Fibroblast of lung (primary cell): Measurements from ENCODE around the gene PCBP3. TPM values are rescaled to one million over a fixed set of nuclear protein-coding genes. Genes with fewer than 3 reads are reported as not detected.

Experiments
- DNase-seq, 2 donors: peaks; one replicate each; pipeline versions ENCODE4 v3.0.0 to v3.0.0-alpha.2; 2010; ENCODE audit warnings: low read depth in 2 of 2
- H2AFZ ChIP-seq: 2 replicates; pipeline ENCODE4 v1.5.1; 2012; ENCODE audit warnings: low read length, control low read depth, inconsistent platforms
- H3K27ac ChIP-seq: 2 replicates; pipeline ENCODE4 v1.5.1; 2011; ENCODE audit warnings: low read length, control low read depth; ENCODE audit not compliant: insufficient read depth
- H3K27me3 ChIP-seq: 2 replicates; pipeline ENCODE4 v1.5.1; 2011; ENCODE audit warnings: mild to moderate bottlenecking, low read length; ENCODE audit not compliant: control insufficient read depth, insufficient read depth
- H3K36me3 ChIP-seq: 2 replicates; pipeline ENCODE4 v1.5.1; 2011; ENCODE audit warnings: low read length; ENCODE audit not compliant: control insufficient read depth, insufficient read depth
- H3K4me1 ChIP-seq: 2 replicates; pipeline ENCODE4 v1.5.1; 2011; ENCODE audit warnings: low read length; ENCODE audit not compliant: control insufficient read depth, insufficient read depth; ENCODE audit errors: extremely low read depth
- H3K4me2 ChIP-seq: 2 replicates; pipeline ENCODE4 v1.5.1; 2011; ENCODE audit warnings: low read length, control low read depth; ENCODE audit not compliant: insufficient read depth; ENCODE audit errors: extremely low read depth
- H3K4me3 ChIP-seq, 4 experiments: fragments of 200-600 bp in 1 of 4; sonication (generic) in 1 of 4; replicated peaks in 1 of 4; 2 replicates each; pipeline ENCODE4 v1.5.1; 2011 to 2016; ENCODE audit warnings: low read length in 4 of 4, low read depth in 3 of 4, mild to moderate bottlenecking in 3 of 4, control low read depth in 2 of 4, inconsistent platforms in 1 of 4, mixed read lengths in 1 of 4; ENCODE audit not compliant: insufficient read depth in 1 of 4; ENCODE audit errors: control extremely low read depth in 1 of 4
- H3K79me2 ChIP-seq: 2 replicates; pipeline ENCODE4 v1.5.1; 2012; ENCODE audit warnings: mild to moderate bottlenecking, low read length, inconsistent platforms; ENCODE audit not compliant: control insufficient read depth, insufficient read depth
- H3K9ac ChIP-seq: 2 replicates; pipeline ENCODE4 v1.5.1; 2011; ENCODE audit warnings: mild to moderate bottlenecking, low read length, control low read depth; ENCODE audit not compliant: insufficient read depth
- H3K9me3 ChIP-seq: 2 replicates; pipeline ENCODE4 v1.5.1; 2012; ENCODE audit warnings: low read depth, low read length; ENCODE audit not compliant: control insufficient read depth, insufficient read depth
- H4K20me1 ChIP-seq: 2 replicates; pipeline ENCODE4 v1.5.1; 2011; ENCODE audit warnings: low read length; ENCODE audit not compliant: control insufficient read depth, insufficient read depth; ENCODE audit errors: extremely low read depth
- CTCF ChIP-seq, 2 donors: IDR thresholded peaks in 1 of 2; conservative IDR thresholded peaks in 1 of 2; 1 replicate in 1 of 2; 2 replicates in 1 of 2; pipeline ENCODE4 v1.5.1; 2011 to 2012; ENCODE audit warnings: low read length in 2 of 2, control low read depth in 1 of 2, inconsistent platforms in 1 of 2, low read depth in 1 of 2, mild to moderate bottlenecking in 1 of 2
- EZH2 ChIP-seq: IDR thresholded peaks from 2 replicates; pipeline ENCODE4 v1.5.1; 2012; ENCODE audit warnings: low read length, control low read depth, mild to moderate bottlenecking; ENCODE audit errors: missing control alignments
- polyA plus RNA-seq, 2 donors: library from polyadenylated mRNA; depleted of rRNA in 1 of 2; stranded (reverse) in 1 of 2; unstranded in 1 of 2; fragments of >200 nt; gene quantifications; 2 replicates each; pipeline ENCODE4 v1.2.1, GENCODE V29; 2011 to 2012; ENCODE audit warnings: missing spikeins in 1 of 2
- total RNA-seq: library from RNA; depleted of rRNA; stranded (reverse); fragments of >200 nt; gene quantifications from 2 replicates; pipeline ENCODE4 v1.2.1, GENCODE V29; 2014

Gene PCBP3
- total and polyA plus RNA-seq, 2 donors (not counting 1 experiment from before 2014, with no cell fraction given), result 0.51 to 1.7 TPM

GRCh38 chr21:45912611-45913417, 269.3 kb downstream of the PCBP3 start:
- no peak overlapping the region for H2AFZ ChIP-seq
- no peak overlapping the region for H3K9ac ChIP-seq
- H3K27me3 ChIP-seq, result no peaks in the 10 kb centered on the region
- no peak overlapping the region for H3K4me2 ChIP-seq
- DNase-seq, result no peak
- H3K27ac ChIP-seq, result no peak overlapping the region
- no peak overlapping the region for H3K4me3 ChIP-seq
- no peaks in the 10 kb centered on the region for H3K79me2 ChIP-seq
- H3K36me3 ChIP-seq, result no peaks in the 10 kb centered on the region
- H3K9me3 ChIP-seq, result no peaks in the 10 kb centered on the region
- no peaks in the 10 kb centered on the region for H4K20me1 ChIP-seq
- TF ChIP-seq EZH2 (no peak), CTCF (conservative IDR thresholded peaks at IDR 0.05 in 1 of 2, IDR thresholded peaks at IDR 0.05 in 1 of 2; ENCODE audit: low read depth in 1 of 2, low read length in 2 of 2) (no peak)
- no peaks in the 10 kb centered on the region for H3K4me1 ChIP-seq

- H3K9ac ChIP-seq, result no peak overlapping the region
- H3K9me3 ChIP-seq, result no peaks in the 10 kb centered on the region
- no peak overlapping the region for H2AFZ ChIP-seq
- no peaks in the 10 kb centered on the region for H3K27me3 ChIP-seq
- TF ChIP-seq EZH2, result no peak
- TF ChIP-seq CTCF (conservative IDR thresholded peaks at IDR 0.05 in 1 of 2, IDR thresholded peaks at IDR 0.05 in 1 of 2; ENCODE audit: low read depth in 1 of 2, low read length in 2 of 2), result no peak
- H3K79me2 ChIP-seq, result no peaks in the 10 kb centered on the region
- H3K4me1 ChIP-seq, result no peaks in the 10 kb centered on the region
- H3K4me2 ChIP-seq, result no peak overlapping the region
- H3K27ac ChIP-seq, result no peak overlapping the region
- H3K4me3 ChIP-seq, result no peak overlapping the region
- H4K20me1 ChIP-seq, result no peaks in the 10 kb centered on the region
- no peaks in the 10 kb centered on the region for H3K36me3 ChIP-seq
- no peak for DNase-seq
Measured at GRCh38 chr21:45913418-45913765, 269.9 kb downstream of the PCBP3 start.

GRCh38 chr21:45913886-45914285, 270.4 kb downstream of the PCBP3 start:
- Histone ChIP-seq H3K36me3 (no peaks in the 10 kb centered on the region), H2AFZ (no peak overlapping the region)
- TF ChIP-seq CTCF (conservative IDR thresholded peaks at IDR 0.05 in 1 of 2, IDR thresholded peaks at IDR 0.05 in 1 of 2; ENCODE audit: low read depth in 1 of 2, low read length in 2 of 2), result no peak
- TF ChIP-seq EZH2, result no peak

More at GRCh38 chr21:45913886-45914285, 270.4 kb downstream of the PCBP3 start:
- Histone ChIP-seq H3K4me1 (no peaks in the 10 kb centered on the region), H3K4me3 (no peak overlapping the region), H3K79me2 (no peaks in the 10 kb centered on the region), H3K27me3 (no peaks in the 10 kb centered on the region), H3K9ac (no peak overlapping the region), H3K9me3 (no peaks in the 10 kb centered on the region), H3K4me2 (no peak overlapping the region), H3K27ac (no peak overlapping the region), H4K20me1 (no peaks in the 10 kb centered on the region)
- no peak for DNase-seq
